ENCODE results near the gene SLC46A3.

- TF ChIP-seq CTCF (conservative IDR thresholded peaks at IDR 0.05), result no peak
- TF ChIP-seq ZFX (IDR thresholded peaks at IDR 0.05), result no peak
Observed at GRCh38 chr13:28654276-28654675, 64.5 kb downstream of the SLC46A3 start.

Data from C4-2B (cell line).